HCEC 1CT (cell line): ENCODE results near the gene KCNQ1.
"Not testable (repeated sequence)": the region's sequence is repeated elsewhere in the genome, so short reads cannot be mapped to it uniquely, and the experiment has no call there.

ENCODE experiments used
- DNase-seq: peaks from one replicate; pipeline ENCODE4 v3.0.0-alpha.2; 2017

The KCNQ1 gene

DNA sequence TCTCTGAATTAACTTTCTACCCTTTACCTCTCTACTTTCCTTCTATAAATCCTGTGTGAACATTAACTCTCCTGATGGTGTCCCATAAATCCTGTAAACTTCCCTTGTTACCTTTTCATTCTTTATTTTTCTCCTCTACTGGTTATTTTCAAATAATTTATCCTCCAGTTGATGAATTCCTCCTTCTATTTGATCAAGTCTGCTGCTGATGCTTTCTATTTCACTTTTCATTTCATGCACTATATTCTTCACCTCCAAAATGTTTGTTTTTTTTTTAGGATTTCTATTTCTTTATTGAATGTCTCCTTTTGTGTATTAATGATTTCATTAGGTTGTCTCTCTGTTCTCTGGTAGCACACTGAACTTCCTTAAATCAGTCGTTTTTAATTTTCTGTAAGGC is 186.4 kb downstream of the KCNQ1 start:
- DNase-seq: no peak

DNA sequence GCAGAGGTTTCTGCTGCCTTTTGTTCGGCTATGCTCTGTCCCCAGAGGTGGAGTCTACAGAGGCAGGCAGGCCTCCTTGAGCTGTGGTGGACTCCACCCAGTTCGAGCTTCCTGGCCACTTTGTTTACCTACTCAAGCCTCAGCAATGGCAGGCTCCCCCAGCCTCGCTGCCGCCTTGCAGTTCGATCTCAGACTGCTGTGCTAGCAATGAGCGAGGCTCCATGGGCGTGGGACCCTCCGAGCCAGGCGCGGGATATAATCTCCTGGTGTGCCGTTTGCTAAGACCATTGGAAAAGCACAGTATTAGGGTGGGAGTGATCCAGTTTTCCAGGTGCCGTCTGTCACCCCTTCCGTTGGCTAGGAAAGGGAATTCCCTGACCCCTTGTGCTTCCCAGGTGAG is 195.0 kb downstream of the KCNQ1 start:
- not testable (repeated sequence) for DNase-seq

DNA sequence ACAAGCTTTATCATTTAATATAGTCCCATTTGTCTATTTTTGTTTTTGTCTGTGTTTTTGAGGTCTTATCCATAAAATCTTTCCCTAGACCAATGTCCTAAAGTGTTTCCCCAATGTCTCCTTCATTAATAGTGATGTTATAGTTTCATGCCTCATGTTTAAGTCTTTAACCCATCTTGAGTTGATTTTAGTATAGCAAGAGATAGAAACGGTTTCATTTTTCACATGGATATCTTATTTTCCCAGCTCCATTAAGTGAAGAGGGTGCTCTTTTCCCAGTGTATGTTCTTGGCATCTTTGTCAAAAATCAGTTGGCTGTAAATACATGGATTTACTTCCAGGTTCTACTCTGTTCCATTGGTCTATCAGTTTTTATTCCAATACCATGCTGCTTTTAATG is 196.8 kb downstream of the KCNQ1 start:
- DNase-seq: no peak

DNA sequence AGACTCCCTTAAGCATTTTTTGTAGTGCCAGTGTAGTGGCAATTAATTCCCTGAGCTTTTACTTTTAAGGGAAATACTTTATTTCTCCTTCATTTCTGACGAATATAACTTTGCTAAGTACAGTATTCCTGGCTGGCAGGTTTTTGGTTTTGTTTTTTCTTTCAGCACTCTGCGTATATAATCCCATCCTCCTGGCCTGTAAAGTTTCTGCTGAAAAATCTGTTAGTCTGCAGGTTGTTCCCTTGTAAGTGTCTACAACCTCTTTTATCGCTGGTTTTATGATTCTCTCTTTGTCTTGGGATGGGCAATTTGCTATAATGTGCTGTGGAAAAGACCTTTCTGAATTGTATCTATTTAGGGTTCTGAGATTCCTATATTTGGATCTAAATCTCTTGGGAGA is 198.9 kb downstream of the KCNQ1 start:
- no peak for DNase-seq

DNA sequence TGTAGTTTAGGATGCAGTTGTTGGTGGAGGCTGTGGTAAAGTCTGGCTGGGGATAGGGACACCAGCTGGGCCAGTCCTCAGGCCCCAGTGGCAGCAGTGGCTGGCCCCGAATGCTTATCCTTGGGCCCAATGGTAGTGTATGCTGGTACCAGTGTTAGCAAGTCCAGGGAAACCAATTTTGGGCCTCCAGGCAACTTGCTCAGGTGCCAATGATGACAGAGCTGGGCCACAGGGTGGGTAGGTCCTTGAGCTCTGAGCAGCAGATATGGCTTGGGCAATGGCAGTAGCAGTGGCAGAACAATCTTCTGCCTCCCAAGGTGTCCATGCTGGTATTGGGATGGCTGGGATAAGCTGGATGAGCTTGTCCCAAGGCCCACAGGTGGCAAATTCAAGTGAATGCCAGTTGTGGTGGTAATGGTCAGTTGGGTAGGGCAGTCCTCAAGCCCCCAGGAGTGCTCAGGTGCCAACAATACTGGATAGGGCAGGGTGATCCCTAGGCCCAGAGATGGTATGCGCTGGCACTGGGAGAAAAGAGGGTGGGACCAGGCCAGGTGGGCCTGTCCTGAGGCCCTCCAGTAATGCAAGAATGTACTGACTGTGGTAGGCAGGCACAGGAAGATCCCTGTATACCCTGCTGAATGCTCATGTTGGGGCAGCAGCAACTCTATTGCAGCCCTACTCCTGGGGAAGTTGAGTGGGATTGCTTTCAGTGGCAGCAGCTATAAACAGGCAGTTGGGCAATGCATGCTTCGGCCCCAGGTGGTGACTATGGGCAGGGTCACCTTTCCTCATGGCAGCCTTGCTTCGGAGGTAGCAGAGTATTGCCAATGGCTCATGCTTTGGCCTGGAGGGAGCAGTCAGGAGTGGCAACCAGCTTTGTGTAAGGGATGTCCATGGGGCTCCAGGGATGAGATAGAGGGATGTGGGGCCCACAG is 200.3 kb downstream of the KCNQ1 start:
- DNase-seq: no peak

DNA sequence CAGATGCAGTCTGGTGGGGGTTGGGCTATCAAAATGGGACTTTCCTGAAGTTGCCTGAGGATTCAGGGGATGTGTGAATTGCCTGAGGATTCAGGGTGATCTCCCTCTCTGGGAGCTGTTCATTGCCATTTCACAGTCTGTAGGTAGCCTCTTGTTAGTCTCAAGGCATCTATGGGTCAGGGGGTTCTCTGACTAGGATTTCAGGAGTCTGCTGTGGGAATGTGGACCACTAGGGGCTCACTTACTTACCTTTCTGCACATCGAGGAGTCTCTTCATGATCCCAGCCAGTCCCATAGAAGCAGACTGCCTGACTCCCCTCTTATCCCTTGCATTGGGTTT is 200.9 kb downstream of the KCNQ1 start:
- DNase-seq: no peak

DNA sequence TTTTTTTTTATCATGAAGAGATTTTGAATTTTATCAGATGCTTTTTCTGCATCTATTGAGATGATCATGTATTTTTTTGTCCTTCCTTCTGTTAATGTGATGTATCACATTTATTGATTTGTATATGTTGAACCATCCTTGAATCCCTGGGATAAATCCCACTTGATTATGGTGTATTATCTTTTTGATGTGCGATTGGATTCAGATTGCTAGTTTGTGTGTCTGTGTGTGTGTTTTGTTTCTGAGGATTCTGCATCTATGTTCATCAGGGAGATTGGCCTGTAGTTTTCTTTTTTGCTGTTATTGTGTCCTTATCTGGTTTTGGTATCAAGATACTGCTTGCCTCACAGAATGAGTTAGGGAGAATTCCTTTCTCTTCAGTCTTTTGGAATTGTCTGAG is 202.4 kb downstream of the KCNQ1 start:
- DNase-seq: no peak

DNA sequence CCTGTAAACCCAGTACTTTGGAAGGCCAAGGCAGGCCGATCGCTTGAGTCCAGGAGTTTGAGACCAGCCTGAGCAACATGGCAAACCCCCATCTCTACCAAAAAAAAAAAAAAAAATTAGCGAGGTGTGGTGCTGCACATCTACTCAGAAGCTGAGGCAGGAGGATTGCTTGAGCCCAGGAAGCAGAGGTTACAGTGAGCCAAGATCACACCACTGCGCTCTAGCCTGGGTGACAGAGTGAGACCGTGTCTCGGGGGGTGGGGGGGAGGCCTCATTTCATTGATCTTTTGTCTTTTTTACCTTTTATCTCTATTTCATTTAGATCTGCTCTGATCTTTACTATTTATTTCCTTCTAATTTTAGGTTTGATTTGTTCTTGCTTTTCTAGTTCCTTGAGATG is 203.1 kb downstream of the KCNQ1 start:
- DNase-seq: no peak

DNA sequence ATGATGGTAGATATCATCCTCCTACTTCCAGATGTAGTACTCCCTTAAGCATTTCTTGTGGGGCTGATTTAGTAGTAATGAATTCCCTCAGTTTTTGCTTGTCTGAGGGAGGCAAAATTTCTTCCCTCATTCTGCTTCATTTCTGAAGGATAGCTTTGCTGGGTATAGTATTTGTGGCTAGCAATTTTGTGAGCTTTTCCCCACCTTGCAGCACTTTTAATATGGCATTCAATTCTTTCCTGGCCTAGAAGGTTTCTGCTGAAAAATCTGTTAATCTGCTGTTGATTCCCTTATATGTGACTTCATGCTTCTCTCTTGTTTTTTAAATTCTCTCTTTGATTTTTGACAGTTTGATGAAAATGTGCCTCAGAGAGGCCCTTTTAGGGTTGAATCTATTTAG is 204.6 kb downstream of the KCNQ1 start:
- DNase-seq: no peak

DNA sequence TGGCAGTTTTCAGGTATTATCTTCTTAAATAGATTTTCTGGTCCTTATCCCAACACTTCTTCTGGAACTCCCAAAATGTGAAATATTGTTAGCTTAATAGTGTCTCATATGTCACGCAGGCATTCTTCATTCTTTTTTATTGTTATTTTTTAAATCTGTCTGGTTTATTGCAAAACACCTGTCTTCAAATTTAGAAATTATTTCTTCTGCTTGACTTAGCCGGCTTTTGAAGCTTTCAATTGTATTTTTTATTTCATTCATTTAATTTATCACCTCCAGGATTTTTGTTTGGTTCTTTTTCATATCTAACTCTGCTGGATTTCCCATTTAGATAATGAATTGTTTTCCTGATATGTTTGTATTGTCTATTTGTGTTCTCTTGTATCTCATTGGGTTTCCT is 205.0 kb downstream of the KCNQ1 start:
- DNase-seq: no peak

DNA sequence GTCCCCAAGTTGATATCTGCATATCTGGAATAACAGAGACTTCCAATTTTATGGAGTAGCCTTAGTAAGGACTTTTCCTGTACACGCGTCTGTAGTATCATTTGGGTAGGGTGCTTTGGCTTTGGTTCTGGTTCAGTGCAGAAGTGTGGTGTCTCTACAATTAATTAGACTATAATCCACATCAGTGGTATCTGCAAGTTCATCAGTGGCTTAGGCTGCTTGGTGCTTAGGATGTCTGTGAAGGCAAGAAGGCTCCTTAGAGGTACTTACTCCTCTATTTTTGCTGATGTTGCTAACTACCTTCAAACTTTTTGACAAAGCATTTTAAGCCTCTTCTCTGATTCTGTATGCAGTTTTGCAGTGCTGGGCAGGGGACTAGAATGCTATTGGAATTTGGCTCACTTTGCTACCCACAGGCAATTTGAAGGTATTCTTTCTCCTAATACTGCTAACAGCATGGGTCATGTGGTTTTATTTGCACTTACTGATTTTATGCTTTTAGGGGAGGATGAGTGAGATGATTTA is 205.6 kb downstream of the KCNQ1 start:
- DNase-seq: no peak

DNA sequence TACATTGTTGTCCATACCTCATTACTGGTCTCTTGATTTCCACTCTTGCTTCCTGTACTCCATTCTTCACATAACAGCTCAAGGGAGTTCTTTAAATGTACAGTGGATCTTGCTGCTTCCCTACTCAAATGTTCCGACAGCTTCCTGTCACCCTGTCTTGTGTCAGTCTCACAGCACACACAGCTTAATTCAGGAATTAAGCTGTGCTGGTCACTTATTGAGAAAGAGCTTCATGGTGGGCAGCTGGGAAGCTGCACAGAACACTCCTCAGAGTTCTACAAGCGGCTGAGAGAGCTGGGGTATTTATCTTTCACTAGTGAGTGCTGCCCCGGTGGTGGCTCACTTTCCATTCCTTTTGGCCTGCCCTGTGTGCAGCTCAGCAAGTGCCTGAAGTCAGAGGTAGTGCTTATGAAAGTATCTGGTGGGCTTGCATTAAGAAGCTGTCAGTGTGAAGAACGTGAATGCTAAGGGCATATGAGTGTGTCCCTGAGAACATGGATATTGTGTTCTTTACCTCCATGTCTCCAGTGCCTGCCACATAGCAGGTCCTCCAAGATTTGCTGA is 206.3 kb downstream of the KCNQ1 start:
- DNase-seq: no peak

DNA sequence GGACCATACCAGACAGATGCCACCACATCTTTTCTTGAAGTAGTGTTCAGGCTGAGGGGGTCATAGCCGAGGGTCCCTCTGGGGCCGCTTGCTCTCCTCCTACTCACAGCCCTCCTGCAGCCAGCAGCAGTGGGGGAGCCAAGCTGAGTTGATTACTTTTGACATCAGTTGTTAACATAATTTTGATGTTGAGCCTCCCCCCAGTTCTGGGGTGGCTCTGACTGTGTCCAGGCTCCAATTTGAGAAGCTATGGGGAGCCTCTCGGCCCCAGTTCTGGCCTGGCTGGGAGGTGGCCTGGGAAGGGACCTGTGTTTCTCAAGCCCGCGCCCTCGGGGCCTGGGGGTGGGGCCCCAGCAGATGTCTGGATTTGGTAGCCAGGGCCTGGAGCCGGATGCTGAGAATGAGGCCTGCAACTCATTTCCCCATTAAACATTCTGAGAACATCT is 207.0 kb downstream of the KCNQ1 start:
- no peak for DNase-seq

DNA sequence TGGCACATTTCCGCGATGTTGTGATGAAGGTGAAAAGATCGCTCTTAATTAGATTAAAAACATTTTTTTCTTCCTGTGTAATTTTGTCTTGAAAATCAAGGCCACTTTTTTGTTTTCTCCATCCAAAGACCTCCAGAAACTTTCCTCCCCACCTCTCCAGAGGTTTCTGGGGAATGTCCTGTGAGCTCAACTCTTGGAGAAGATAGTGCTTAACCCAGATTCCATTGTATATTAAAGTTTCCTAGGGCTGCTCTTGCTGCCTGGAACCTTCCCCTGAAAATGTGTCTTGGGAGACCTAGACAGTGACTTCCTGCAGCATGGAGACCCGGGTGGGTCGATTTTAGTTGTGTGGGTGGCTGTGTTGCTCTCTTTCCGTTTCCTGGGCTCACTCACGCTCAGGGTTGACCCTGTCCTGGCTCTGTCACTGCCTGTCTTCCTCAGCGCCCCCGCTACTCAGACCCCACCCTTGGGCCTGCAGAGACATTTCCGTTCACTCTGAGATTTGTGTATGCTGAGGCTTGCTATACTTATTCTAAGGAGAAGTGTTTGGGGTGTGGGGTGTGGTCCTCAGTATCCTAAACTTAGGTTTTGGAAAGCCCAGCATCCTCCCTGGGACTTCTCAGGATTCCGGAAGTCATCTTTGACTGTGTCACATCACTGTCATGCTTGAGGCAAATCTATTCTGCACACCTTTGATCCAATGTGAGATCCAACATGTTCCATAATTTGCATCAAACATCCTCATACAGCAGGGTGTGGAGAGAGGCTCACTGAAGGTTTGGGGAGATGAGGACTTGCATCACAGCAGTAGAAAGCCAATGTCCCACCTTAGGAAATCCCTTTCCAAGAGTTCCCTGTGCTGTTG is 207.8 kb downstream of the KCNQ1 start:
- no peak for DNase-seq

DNA sequence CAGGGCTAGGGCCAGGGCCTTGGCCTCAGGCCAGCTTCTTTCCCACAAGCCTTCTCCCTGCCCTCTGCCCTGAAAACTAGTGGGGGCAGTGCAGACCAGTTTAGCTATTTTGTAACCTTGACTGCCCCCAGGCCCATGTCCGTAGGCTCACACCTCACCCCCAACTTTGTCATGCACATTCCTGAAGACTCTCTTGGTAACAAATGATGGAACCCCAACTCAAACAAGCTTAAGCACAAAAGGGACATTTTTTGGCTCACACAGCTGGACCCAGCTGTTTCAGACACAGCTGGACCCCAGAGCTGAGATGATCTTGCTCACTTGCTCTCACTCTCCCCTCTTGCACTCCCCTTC is 208.4 kb downstream of the KCNQ1 start:
- no peak for DNase-seq

DNA sequence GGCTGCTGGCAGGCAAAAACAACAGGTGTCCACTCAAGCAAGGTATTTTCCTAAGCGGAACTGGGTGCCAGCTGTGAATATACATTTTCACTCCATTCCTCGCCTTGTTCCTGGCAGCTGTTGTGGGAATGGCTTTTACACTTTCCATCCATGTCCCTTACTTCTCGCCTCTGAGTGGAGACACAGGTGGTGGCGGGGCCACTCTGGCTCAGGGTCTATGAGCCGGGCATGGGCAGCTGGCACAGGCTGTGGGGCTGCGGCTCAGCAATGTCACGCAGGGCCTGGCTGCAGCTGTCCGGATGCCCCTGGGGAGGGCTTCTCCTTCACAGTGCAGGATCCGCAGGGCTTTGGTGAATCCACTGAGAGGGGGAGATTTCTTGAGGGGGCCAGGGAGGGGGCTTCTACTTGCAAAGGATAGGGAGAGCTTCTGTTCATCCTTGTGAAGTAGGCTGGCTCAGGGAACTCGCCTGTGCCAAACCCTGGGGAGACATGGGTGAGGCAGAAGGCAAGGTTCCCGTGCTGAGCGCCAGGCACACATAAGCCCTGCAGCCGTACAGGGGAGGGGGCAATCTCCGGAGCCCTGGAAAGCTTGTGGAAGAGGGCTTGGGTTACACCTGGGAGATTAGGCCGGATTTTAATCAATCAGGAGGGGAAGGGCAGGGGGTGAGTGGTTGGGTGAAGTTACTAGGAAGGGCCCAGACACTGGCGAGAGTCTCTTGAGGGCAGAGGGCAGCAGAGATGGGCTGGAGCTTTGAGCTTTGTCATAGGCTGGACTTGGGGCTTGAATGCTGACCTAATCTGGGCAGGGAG is 209.3 kb downstream of the KCNQ1 start:
- no peak for DNase-seq

DNA sequence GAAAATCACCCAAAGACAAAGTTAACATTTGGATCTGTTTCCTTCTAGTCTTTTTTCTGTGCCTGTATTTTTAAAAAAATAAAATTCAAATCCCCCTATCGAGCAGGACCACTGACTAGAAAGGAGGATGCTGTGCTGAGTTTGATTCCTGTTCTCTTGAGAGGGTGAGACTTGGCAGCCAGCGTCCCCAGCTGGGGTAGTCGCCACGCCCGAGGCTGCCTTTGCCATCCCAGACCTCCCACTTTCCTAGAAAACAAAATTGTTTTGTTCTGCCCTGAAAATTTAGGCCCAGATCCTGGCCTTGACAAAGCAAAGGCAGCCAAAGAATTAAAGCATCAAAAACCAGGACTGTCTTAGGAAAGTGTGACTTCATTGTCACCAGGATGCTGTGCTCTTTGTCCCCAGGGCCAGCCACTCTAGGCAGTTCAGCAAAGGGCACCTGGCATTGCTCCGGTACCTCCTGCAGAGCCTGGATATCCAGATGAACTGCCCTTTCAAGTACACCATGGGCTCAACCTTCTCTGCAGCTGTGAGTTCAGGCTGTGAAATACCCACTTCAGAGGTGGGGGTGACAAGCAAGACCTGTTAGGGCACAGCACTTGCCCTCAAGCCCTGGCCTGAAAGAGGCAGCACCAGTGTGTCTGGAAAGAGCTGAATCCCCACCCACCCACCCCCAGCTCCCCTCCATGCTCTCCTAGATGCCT is 210.4 kb downstream of the KCNQ1 start:
- no peak for DNase-seq

DNA sequence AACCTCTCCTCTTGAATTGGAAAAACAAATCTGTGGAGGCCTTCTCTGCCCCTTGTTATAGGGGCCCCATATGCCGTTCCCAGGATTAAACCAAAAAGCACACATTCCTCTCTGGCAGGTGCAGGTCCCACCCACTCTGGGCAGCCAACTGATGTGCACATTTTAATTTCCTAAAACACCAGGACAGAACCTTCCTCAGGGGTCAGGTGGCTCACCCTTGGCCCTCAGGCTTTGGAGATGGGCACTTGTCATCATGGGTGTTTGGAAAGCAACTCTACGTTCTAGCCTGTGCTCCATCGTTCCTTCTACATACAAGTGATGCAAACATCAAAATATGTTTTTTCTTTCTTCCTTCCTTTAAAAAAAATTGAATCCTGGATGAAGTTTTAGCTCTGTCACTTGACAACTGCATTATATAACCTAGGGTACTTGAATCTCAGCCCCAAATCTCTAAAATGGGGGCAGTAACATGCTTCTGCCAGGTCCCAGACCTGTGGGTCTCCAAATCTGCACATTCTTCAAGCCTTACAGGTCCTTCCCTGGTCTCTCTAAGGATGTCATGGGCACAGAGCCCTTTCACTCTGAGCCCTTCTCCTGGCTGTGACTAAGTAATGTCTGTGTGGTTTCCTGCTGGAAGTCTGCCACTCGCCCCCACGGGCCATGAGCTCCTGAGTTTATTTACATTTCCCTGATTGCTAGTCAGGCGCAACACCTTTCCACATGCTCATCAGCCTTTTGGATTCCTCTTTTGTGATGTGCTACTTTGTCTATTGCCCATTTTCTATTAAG is 211.2 kb downstream of the KCNQ1 start:
- no peak for DNase-seq

DNA sequence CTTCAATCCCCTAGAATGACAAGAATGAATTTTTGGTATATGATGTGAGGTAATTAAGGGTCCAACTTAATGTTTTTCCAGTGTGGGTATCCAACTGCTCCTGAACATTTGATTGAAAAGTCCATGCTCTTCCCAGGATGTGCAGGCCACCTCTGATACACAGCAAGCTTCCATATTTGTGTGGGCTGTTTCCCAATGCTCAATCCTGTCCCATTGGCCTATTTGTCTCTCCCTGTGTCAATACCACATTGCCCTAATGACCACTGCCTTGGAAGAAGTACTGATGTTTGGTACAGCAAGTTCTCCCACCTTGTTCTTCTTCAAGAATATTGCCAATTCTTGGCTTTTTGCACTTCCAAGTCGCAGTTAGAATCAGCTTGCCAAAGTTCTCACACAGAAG is 212.1 kb downstream of the KCNQ1 start:
- no peak for DNase-seq

DNA sequence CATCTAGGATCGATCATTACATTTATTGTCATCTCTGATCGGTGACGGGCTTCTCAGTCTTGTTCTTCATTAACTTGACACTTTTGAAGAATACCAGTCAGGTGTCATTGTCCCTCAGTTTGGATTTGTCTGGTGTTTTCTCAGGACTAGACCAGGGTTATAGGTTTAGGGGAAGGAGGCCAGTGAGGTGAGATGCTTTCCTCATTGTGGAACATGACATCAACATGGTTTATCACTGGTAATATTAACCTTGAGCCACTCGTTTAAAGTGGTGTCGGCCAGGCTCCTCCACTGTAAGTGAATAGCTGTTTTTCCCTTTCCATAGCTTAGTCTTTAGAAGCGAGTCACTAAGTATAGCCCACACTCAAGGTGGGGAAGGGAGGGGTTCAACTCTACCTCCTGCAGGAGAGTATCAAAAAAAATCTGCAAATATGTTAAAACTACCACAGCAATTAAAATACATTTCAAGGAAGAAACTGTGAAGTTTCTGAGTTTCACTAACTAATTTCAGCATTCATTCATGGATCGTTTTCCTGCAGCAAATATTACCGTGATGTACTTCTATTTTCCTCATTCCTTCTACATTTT is 213.0 kb downstream of the KCNQ1 start:
- DNase-seq: no peak
